Right ventricle myocardium superior (tissue), 1 donor: ENCODE results near the gene MAP6D1. TPM values are rescaled to one million over a fixed set of nuclear protein-coding genes. Genes with fewer than 3 reads are reported as not detected.

Source experiments
- ATAC-seq: fragments of 200-7000 bp; cut with Tn5 transposase; one replicate; pipeline ENCODE4 v1.9.1; 2020; ENCODE audit warnings: mild to moderate bottlenecking; ENCODE audit not compliant: poor library complexity
- DNase-seq: peaks from one replicate; pipeline ENCODE4 v3.0.0-alpha.2; 2020
- intact Hi-C: fragments of 100-400 bp; cut with DNase I; formaldehyde crosslinking; loops from one replicate; pipeline ENCODE4 v1.11.2; 2022
- total RNA-seq: library from RNA; stranded (reverse); fragmentation: NEBNext Ultra II Directional; extraction: Animal tissue kit (Norgen Biotek cat#: 25700); gene quantifications from one replicate; pipeline ENCODE4 v1.2.1, GENCODE V29; 2021
- donor health status: DM: no; HTN: yes; CAD: no; lungs with severe emphysema.

Gene MAP6D1
- total RNA-seq, 1 donor from 2014 or later = 3.0 TPM

DNA sequence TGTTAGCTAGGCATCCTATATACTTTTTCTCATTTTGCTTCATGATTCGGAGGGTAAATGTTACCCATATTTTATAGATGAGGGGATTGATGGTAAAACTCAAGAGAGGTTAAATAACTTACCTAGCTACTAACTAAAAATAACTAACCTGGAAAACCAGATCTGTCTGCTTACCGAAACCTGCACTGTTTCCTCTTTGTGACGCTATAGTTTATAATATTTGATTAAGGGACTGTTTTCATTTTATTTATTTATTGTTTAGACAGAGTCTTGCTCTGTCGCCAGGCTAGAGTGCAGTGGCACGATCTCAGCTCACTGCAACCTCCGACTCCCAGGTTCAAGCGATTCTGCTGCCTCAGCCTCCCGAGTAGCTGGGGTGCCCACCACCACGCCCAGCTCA, 55.9 kb downstream of the MAP6D1 start:
- intact Hi-C loops = loop anchor here (2.0 kb wide), 1 partner anchor 267 kb away; no protein-coding TSS in a partner anchor
- no peak for ATAC-seq
- DNase-seq = no peak

DNA sequence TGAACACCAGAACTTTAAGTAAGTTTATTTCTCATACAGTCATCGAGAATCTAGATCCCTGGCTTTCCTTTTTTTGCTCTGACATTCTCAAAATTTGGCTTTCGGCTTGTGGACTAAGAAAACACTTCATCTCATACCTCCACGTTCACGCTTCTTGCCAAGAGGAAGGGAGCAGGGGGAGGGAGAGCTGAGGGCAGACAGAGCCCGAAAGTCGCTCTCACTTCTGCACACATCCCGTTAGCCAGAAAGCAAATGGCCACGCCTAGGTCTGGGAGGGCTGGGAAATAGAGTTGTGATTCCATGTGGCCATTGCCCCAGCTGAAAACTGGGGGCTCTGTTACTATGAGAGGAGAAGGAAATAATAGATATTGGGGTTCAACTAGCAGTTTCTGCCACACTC, 57.3 kb downstream of the MAP6D1 start:
- no peak for ATAC-seq
- intact Hi-C loops = loop anchor here (2.0 kb wide), 1 partner anchor 265 kb away; no protein-coding TSS in a partner anchor
- DNase-seq = no peak

DNA sequence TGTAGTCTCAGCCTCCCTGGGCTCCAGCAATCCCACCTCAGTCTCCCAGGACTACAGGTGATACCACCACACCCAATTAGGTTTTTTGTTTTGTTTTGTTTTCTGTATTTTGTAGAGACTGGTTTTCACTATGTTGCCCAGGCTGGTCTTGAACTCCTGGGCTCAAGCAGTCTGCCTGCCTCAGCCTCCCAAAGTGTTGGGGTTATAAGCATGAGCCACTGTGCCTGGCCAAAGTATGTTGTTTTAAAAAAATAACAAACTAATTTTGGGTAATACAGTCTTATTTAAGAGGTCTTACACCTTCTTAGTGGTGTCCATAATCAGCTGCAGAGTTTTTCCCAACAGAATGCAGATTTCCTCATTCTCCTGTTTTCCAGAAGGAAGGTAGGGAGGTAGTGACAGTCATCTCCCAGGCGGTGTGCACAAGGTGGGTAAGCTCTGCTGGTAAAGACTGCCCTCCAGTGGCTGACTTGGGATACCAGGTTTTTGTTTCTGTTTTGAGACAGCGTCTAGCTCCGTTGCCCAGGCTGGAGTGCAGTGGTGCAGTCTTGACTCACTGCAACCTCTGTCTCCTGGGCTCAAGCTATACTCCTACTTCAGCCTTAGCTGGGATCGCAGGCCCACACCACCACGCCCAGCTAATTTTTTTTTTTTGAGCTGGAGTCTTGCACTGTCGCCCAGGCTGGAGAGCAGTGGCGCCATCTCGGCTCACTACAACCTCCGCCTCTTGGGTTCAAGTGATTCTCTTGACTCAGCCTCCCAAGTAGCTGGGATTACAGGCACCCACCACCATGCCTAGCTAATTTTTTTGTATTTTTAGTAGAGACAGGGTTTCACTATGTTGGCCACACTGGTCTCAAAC, 58.4 kb downstream of the MAP6D1 start:
- DNase-seq (peak; percentile 59), ATAC-seq (peak; percentile 91)
- intact Hi-C loops = loop anchor here (2.0 kb wide), 1 partner anchor 298 kb away; no protein-coding TSS in a partner anchor

DNA sequence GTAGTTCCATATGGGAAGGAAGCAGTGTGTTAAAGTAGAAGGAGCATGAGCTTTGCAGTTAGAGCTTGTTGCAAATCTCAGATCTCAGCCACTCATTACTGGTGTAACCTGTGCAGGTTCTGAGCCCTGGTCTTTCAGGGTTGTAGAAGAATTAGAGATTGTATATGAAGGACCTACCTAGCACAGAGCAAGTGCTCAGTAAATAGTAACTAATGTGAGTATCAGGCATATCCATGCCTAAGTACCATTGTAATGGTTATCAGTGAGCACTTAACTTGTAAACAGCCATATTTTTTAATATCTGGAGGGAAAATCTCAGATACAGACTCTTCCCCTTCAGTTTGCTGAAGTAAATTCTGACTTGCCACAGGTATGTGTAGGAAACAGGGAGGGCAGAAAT, 59.3 kb downstream of the MAP6D1 start:
- DNase-seq = no peak
- no peak for ATAC-seq
- intact Hi-C loops = loop anchor here (2.0 kb wide), 1 partner anchor 297 kb away; no protein-coding TSS in a partner anchor

Other genes starting within 250 kb of the MAP6D1 start
- 249 TPM for gene KLHL24, start 190.0 kb downstream of the MAP6D1 start, total RNA-seq
- gene YEATS2, start 127.8 kb downstream of the MAP6D1 start, total RNA-seq = 7.7 TPM
- gene PARL, start 59.3 kb upstream of the MAP6D1 start, total RNA-seq = 57.2 TPM
- 44.5 TPM for gene ABCC5, start 192.3 kb upstream of the MAP6D1 start, total RNA-seq
- not detected for gene HTR3D, start 206.2 kb upstream of the MAP6D1 start, total RNA-seq
- gene HTR3C, start 227.5 kb upstream of the MAP6D1 start, total RNA-seq = not detected